ENCODE measurements around the gene SMIM34. TPM values are rescaled to one million over a fixed set of nuclear protein-coding genes. Genes with fewer than 3 reads are reported as not detected.

Gene SMIM34, protein sequence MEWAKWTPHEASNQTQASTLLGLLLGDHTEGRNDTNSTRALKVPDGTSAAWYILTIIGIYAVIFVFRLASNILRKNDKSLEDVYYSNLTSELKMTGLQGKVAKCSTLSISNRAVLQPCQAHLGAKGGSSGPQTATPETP
- not detected in 2 replicates for polyA plus RNA-seq

DNA sequence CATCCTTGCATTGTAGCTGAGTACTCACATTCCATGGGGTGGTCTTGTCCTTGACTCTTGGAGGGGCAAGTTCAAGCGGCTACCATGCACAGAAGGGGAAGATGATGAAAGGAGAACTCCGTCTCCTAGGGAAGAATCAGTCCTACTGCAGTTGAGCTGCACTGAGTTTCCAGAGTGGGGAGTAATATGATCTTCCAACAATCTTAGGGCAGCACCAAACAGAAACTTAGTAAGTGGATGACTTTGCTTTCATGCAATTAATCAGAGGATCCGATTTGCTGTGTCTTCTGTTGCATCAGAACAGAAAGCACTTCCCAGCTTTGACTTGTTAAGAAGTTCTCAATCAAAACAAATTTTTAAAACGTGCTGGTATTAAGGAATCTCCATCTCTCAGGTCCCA lies at the start of gene SMIM34:
Gene SMIM34 (minus strand): TSS at position 147 of the 400 bp plus-strand sequence. CDS start 112 bp downstream, at position 35.

DNA sequence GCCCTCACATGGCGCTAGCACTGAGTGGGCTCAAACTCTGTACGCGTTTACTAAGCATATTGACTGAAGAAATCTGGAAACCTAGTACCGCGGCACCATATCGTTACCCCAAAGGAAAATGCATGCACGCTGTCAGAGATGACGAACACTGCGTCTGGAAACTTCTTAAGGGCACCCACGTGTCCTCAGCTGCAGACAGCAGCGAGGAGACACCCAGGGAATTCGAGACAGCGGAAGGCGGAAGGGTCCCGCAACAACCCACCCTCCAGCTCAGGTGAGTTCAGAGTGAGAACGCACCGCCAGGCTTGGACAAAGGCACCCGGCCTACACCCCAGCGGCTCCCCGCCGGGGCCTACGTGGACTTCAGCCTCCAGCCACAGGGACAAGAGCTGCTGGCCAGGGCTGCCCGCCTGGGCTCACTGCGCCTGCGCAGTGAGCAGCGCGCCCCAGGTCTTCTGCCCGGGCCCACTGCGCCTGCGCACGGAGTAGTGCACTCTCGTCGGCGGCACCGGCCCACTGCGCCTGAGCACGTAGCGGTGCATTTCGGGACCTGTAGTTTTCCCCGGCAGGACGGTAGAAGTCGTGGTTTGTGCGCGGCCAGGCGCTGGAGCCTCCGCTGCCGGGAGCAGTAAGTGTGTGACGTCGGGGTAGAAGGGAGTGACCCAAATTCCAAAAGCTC lies 48.7 kb downstream of the SMIM34 start, which contains the start of gene SMIM11:
Gene SMIM11 (plus strand): TSS at position 568 of the 679 bp plus-strand sequence. CDS start 3,998 bp downstream, outside the sequence.

Other genes starting within 250 kb of the SMIM34 start
- 0.31 TPM in 1 of 2 replicates, not detected in the other for gene KCNE2, start 59.9 kb downstream of the SMIM34 start, polyA plus RNA-seq
- 10.0 and 28.7 TPM in 2 replicates for gene SMIM11, start 48.4 kb downstream of the SMIM34 start, polyA plus RNA-seq
- not detected in 2 replicates for gene KCNE1, start 88.3 kb upstream of the SMIM34 start, polyA plus RNA-seq
- 44.5 and 56.7 TPM in 2 replicates for gene RCAN1, start 191.2 kb upstream of the SMIM34 start, polyA plus RNA-seq
- not detected in 2 replicates for gene CLIC6, start 245.0 kb upstream of the SMIM34 start, polyA plus RNA-seq